ENCODE measurements around the gene CACNA2D1. TPM values are rescaled to one million over a fixed set of nuclear protein-coding genes. Genes with fewer than 3 reads are reported as not detected.

The CACNA2D1 gene
- total and polyA plus RNA-seq, 4 donors: 1.1 to 33.4 (median 6.5) TPM

DNA sequence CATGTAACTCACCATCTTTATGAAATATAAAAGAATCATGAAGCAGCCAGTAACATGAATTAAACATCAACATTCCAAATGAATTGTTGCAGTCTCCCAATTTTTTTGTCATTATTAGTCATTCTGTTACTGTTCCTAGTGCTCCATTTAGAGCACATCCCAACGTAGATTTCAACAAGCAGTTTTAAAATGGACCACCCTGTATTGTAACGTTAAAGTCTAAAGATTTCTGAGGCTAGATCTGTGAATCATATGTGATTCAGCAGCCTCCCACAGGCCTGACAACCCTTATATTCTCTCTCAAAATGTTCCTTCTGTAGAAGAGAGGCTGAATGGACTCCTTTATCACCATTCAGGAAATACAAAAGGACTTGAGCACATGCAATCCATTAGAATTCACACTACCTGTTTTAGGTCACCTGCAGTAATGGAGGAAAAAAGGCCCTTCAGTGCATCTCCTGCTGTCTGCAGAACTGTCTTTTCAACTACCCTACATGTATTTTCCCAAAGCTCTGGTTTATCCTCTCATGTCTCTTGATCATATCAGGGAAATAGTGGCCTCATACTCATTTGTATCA is 81.4 kb downstream of the CACNA2D1 start:
- Histone ChIP-seq H3K36me3 (ENCODE audit: control insufficient read depth in 4 of 4, insufficient read depth in 4 of 4, low read length in 4 of 4) (no peaks in the 10 kb centered on the region), H3K9me3 (ENCODE audit: control insufficient read depth in 4 of 4, insufficient read depth in 3 of 4, low read length in 3 of 4) (no peaks in the 10 kb centered on the region), H3K9ac (ENCODE audit: insufficient read depth in 1 of 2, low read length in 2 of 2) (no peak overlapping the region), H3K27me3 (ENCODE audit: control insufficient read depth in 3 of 3, insufficient read depth in 3 of 3, low read length in 2 of 3) (no peaks in the 10 kb centered on the region), H3K27ac (ENCODE audit: low read depth in 1 of 2, low read length in 1 of 2) (no peak overlapping the region), H3K4me1 (ENCODE audit: control insufficient read depth in 5 of 5, insufficient read depth in 5 of 5, low read length in 5 of 5) (peaks cover 0 to 10% (median 0%) of the 10 kb centered on the region in 5 donors), H3K4me3 (no peak overlapping the region)
- TF ChIP-seq, protein P1, sequence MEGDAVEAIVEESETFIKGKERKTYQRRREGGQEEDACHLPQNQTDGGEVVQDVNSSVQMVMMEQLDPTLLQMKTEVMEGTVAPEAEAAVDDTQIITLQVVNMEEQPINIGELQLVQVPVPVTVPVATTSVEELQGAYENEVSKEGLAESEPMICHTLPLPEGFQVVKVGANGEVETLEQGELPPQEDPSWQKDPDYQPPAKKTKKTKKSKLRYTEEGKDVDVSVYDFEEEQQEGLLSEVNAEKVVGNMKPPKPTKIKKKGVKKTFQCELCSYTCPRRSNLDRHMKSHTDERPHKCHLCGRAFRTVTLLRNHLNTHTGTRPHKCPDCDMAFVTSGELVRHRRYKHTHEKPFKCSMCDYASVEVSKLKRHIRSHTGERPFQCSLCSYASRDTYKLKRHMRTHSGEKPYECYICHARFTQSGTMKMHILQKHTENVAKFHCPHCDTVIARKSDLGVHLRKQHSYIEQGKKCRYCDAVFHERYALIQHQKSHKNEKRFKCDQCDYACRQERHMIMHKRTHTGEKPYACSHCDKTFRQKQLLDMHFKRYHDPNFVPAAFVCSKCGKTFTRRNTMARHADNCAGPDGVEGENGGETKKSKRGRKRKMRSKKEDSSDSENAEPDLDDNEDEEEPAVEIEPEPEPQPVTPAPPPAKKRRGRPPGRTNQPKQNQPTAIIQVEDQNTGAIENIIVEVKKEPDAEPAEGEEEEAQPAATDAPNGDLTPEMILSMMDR (IDR thresholded peaks at IDR 0.05; ENCODE audit: control extremely low read depth, extremely low read depth): no peak
- no peak for DNase-seq
- WGBS, 2 donors: 79 to 83% methylated on average over 2 of the region's 2 CpGs
- no peak for ATAC-seq (ENCODE audit: insufficient read depth, low FRiP score)

DNA sequence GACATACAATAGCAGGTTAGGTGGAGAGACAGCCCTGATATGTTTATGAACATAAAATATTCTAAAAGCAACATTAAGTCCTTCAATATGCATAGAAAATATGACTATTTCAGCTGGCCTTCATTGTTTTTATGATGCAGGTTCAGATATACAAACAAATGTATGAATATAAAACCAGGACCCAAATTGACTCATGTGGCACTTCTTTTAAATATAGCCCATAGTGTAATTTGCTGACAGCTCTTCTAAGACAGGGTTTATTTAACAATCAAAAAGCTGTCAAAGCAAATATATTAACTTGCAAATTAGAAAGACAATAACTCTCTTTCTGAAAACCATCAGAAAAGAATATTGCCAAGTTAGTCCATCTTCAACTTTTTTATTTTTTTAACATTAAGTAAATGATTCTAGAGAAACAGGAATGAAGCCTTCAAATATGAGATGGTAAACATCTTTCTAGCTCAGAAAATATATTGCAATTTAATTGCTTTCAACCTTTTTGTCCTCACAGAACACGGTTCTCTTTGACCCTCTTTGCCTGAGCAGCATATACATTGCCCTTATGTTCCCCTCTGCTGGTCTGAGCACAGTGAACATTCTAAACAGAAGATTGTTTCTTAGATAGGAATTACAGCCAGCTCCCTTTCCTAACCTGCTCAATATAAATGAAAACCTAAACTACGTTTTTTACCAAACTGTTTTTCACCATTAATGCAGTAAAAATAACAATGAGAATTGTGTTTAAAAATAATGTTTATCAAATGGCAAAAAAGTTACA is 82.8 kb downstream of the CACNA2D1 start:
- Histone ChIP-seq H3K27ac (ENCODE audit: low read depth in 1 of 2, low read length in 1 of 2) (no peak overlapping the region), H3K36me3 (ENCODE audit: control insufficient read depth in 4 of 4, insufficient read depth in 4 of 4, low read length in 4 of 4) (no peaks in the 10 kb centered on the region), H3K9me3 (ENCODE audit: control insufficient read depth in 4 of 4, insufficient read depth in 3 of 4, low read length in 3 of 4) (no peaks in the 10 kb centered on the region), H3K9ac (ENCODE audit: insufficient read depth in 1 of 2, low read length in 2 of 2) (no peak overlapping the region), H3K27me3 (ENCODE audit: control insufficient read depth in 3 of 3, insufficient read depth in 3 of 3, low read length in 2 of 3) (no peaks in the 10 kb centered on the region), H3K4me3 (no peak overlapping the region), H3K4me1 (ENCODE audit: control insufficient read depth in 5 of 5, insufficient read depth in 5 of 5, low read length in 5 of 5) (peaks cover 0 to 10% (median 0%) of the 10 kb centered on the region in 5 donors)
- DNase-seq: no peak
- WGBS, 2 donors: 34 to 41% methylated on average over 2 of the region's 2 CpGs
- no peak for ATAC-seq (ENCODE audit: insufficient read depth, low FRiP score)
- TF ChIP-seq, protein P1 (IDR thresholded peaks at IDR 0.05; ENCODE audit: control extremely low read depth, extremely low read depth): no peak

DNA sequence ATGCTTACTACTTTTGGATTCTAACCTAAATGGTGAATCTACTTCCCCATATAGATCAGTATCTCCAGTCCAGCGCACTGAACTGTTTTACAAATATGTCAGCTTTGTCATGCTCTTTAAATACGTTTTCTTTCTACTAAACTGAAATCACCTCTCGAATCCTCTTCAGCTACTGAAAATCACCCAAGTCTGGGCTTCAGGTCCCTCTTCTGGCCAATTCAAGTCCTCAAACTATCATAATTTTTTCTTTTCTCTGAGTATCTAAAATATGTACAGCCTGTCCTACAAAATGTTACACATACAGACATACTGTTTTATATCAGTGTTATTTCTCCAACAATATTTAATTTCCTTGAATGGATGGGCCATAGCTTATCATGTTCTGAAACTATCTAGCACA is 84.2 kb downstream of the CACNA2D1 start:
- DNase-seq: no peak
- TF ChIP-seq, protein P1 (IDR thresholded peaks at IDR 0.05; ENCODE audit: control extremely low read depth, extremely low read depth): no peak
- 79 to 90% methylated on average over 3 of the region's 3 CpGs for WGBS, 2 donors

More for the DNA sequence above, 84.2 kb downstream of the CACNA2D1 start:
- Histone ChIP-seq H3K27ac (ENCODE audit: low read depth in 1 of 2, low read length in 1 of 2) (no peak overlapping the region), H3K9me3 (ENCODE audit: control insufficient read depth in 4 of 4, insufficient read depth in 3 of 4, low read length in 3 of 4) (no peaks in the 10 kb centered on the region), H3K4me3 (no peak overlapping the region), H3K27me3 (ENCODE audit: control insufficient read depth in 3 of 3, insufficient read depth in 3 of 3, low read length in 2 of 3) (no peaks in the 10 kb centered on the region), H3K36me3 (ENCODE audit: control insufficient read depth in 4 of 4, insufficient read depth in 4 of 4, low read length in 4 of 4) (no peaks in the 10 kb centered on the region), H3K4me1 (ENCODE audit: control insufficient read depth in 5 of 5, insufficient read depth in 5 of 5, low read length in 5 of 5) (peaks cover 0 to 12% (median 0%) of the 10 kb centered on the region in 5 donors), H3K9ac (ENCODE audit: insufficient read depth in 1 of 2, low read length in 2 of 2) (no peak overlapping the region)
- no peak for ATAC-seq (ENCODE audit: insufficient read depth, low FRiP score)

Measured in lung (tissue), 12 donors.